Chondrocyte (in vitro differentiated cells): ENCODE measurements around the gene ATF3. TPM values are rescaled to one million over a fixed set of nuclear protein-coding genes. Genes with fewer than 3 reads are reported as not detected.
A peak's percentile ranks its signal among the peaks of the same experiment; 100 is the strongest.

Experiments used
- DNase-seq: peaks from one replicate; pipeline ENCODE4 v3.0.0; 2021; ENCODE audit warnings: mixed read lengths, low spot score
- H3K27ac Mint-ChIP-seq: one replicate; pipeline ENCODE4 v1.8.0; 2021; ENCODE audit warnings: mild to moderate bottlenecking, moderate library complexity, mixed read lengths; ENCODE audit not compliant: unreplicated experiment
- H3K27me3 Mint-ChIP-seq: 2 replicates; pipeline ENCODE4 v1.8.0; 2021; ENCODE audit warnings: low read depth, mixed read lengths
- H3K36me3 Mint-ChIP-seq: 2 replicates; pipeline ENCODE4 v1.8.0; 2021; ENCODE audit warnings: low read depth, mixed read lengths
- H3K4me1 Mint-ChIP-seq: 2 replicates; pipeline ENCODE4 v1.8.0; 2021; ENCODE audit warnings: low read depth, mild to moderate bottlenecking, mixed read lengths
- H3K4me3 Mint-ChIP-seq: one replicate; pipeline ENCODE4 v1.8.0; 2021; ENCODE audit warnings: mild to moderate bottlenecking, moderate library complexity, mixed read lengths; ENCODE audit not compliant: unreplicated experiment
- H3K9me3 Mint-ChIP-seq: 2 replicates; pipeline ENCODE4 v1.8.0; 2021; ENCODE audit warnings: low read depth, mixed read lengths
- total RNA-seq: library from RNA; stranded (reverse); gene quantifications from 3 replicates; pipeline ENCODE4 v1.2.1, GENCODE V29; 2021
- TF ChIP-seq, protein P1 (sequence below): fragments of 200-600 bp; sonication (generic); IDR thresholded peaks from 2 replicates; pipeline ENCODE4 v1.5.0; 2021; ENCODE audit warnings: antibody characterized with exemption, mild to moderate bottlenecking, moderate library complexity

Gene ATF3
- total RNA-seq, 1 donor from 2014 or later: 50.2 TPM

GRCh38 chr1:212666116-212666775 is 57.7 kb downstream of the ATF3 start:
- DNase-seq: no peak
- peak overlapping the region; percentile 65 for H3K27ac Mint-ChIP-seq

DNA sequence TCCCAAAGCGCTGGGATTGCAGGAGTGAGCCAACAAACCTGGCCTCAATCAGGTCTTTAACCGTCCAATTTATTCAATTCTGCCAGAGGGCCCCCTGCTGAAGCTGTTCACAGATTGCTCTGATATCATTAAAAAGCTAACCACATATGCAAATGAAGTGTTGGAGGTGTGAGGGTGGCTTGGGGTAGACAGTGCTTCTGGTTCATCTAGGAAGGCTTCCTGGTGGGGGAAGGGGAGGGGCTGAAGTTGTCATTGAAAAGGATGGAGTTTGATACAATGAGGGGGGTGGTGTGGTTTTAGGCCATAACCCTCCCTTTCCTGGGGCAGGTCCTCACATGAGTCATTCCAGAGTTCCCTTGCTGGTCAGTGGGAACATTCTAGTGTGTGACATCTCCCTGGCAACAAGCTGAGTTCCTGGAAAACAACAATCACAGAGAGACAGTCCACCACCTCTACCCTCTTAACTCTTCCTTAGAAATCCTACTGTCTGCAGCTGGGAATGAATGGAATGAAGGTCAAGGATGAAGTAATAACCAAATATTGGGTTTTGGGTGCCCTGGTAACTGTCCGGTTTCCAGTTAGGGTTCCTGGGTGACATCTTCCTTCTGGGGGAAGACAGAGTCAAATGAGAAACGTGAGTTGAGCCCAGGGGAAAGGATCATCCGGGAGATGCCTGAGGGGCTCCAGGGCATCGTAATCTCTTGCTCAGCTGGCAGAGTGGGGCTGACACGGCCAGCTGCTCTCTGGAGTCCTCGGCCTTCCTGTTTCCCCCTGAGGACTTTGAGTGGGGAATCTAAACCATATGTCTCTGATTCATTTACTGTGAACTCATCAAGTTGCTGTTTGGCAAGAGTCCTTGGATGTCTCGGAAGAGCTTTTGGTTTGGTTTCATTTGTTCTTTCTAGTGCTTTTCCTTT is 58.9 kb downstream of the ATF3 start:
- TF ChIP-seq, protein P1, sequence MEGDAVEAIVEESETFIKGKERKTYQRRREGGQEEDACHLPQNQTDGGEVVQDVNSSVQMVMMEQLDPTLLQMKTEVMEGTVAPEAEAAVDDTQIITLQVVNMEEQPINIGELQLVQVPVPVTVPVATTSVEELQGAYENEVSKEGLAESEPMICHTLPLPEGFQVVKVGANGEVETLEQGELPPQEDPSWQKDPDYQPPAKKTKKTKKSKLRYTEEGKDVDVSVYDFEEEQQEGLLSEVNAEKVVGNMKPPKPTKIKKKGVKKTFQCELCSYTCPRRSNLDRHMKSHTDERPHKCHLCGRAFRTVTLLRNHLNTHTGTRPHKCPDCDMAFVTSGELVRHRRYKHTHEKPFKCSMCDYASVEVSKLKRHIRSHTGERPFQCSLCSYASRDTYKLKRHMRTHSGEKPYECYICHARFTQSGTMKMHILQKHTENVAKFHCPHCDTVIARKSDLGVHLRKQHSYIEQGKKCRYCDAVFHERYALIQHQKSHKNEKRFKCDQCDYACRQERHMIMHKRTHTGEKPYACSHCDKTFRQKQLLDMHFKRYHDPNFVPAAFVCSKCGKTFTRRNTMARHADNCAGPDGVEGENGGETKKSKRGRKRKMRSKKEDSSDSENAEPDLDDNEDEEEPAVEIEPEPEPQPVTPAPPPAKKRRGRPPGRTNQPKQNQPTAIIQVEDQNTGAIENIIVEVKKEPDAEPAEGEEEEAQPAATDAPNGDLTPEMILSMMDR: peak; percentile 12
- no peak for DNase-seq
- Mint-ChIP-seq H3K4me1 (peaks cover 41% of the 10 kb centered on the region), H3K9me3 (no peaks in the 10 kb centered on the region), H3K27ac (peak overlapping the region; percentile 97), H3K27me3 (no peaks in the 10 kb centered on the region), H3K36me3 (no peaks in the 10 kb centered on the region), H3K4me3 (peak overlapping the region; percentile 52)

More at GRCh38 chr1:212666116-212666775, 57.7 kb downstream of the ATF3 start:
- H3K36me3 Mint-ChIP-seq: peaks cover 3% of the 10 kb centered on the region
- peaks cover 34% of the 10 kb centered on the region for H3K4me1 Mint-ChIP-seq
- peaks cover 3% of the 10 kb centered on the region for H3K27me3 Mint-ChIP-seq
- peaks cover 2% of the 10 kb centered on the region for H3K9me3 Mint-ChIP-seq
- TF ChIP-seq, protein P1: no peak
- no peak overlapping the region for H3K4me3 Mint-ChIP-seq

DNA sequence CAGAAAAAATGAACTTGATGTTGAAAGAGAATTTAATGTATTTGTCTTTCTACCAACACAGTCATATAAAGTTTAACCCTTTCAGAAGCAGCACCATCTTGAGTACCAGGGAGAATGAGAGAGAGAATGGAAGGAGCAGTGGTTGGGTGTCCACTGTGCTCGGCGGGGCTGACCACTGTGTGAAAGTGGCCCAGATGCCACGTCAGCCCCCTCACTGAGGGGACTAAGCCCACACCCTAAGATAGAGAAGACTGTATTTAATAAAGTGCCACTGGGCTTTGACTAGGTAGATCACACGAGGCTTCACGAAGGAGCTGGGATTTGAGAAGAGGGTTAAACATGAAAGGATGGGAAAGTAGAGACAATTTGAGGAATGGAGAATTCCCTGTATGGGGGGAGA is 59.9 kb downstream of the ATF3 start:
- Mint-ChIP-seq H3K27ac (peak overlapping the region; percentile 97), H3K9me3 (no peaks in the 10 kb centered on the region), H3K4me3 (no peak overlapping the region), H3K27me3 (no peaks in the 10 kb centered on the region), H3K36me3 (no peaks in the 10 kb centered on the region), H3K4me1 (peaks cover 41% of the 10 kb centered on the region)
- no peak for DNase-seq
- TF ChIP-seq, protein P1: no peak

- H3K27ac Mint-ChIP-seq: no peak overlapping the region
- no peaks in the 10 kb centered on the region for H3K27me3 Mint-ChIP-seq
- peaks cover 41% of the 10 kb centered on the region for H3K4me1 Mint-ChIP-seq
- TF ChIP-seq, protein P1: peak; percentile 67
- no peaks in the 10 kb centered on the region for H3K36me3 Mint-ChIP-seq
- no peak overlapping the region for H3K4me3 Mint-ChIP-seq
- no peaks in the 10 kb centered on the region for H3K9me3 Mint-ChIP-seq
- DNase-seq: no peak
Measured at GRCh38 chr1:212669102-212669501, 60.5 kb downstream of the ATF3 start.

DNA sequence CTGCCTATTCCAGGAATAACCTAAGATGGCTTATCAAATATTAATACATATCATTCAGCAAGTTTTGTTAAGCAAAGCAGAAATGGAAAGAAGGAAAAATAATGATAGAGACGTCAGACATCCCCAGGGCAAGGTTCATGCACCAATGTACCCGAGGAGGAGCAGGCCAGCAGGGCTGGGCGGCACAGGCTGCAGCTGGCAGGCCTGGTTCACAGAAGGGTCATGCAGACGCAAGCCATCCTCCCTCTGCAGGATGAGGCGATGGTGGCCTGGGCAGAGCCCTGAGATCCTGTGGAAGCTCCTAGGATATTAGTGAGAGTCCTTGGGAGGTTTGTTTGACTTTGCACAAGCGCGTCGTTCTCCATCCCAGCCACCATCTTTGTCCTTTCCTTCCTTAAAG is 61.0 kb downstream of the ATF3 start:
- TF ChIP-seq, protein P1: no peak
- peaks cover 41% of the 10 kb centered on the region for H3K4me1 Mint-ChIP-seq

More for the DNA sequence above, 61.0 kb downstream of the ATF3 start:
- DNase-seq: peak; percentile 67
- Mint-ChIP-seq H3K36me3 (no peaks in the 10 kb centered on the region), H3K9me3 (no peaks in the 10 kb centered on the region), H3K27me3 (no peaks in the 10 kb centered on the region), H3K4me3 (no peak overlapping the region), H3K27ac (no peak overlapping the region)
